A673 (cell line): ENCODE measurements around the gene CD226. TPM values are rescaled to one million over a fixed set of nuclear protein-coding genes. Genes with fewer than 3 reads are reported as not detected.
"Not testable (repeated sequence)": the region's sequence is repeated elsewhere in the genome, so short reads cannot be mapped to it uniquely, and the experiment has no call there.

Experiments used
- BruUV-seq: library from RNA; stranded (reverse); fragments of 400-500 nt; replicated peaks from 2 replicates; lab custom pipeline; 2021; lab: Mats Ljungman, UMichigan
- CTCF ChIA-PET: fragments of 300-600 bp; sonication (Branson Sonifier 250); formaldehyde crosslinking; loops from one replicate; lab custom pipeline; 2022; ENCODE audit warnings: antibody characterized with exemption; lab: Charles Lee
- POLR2A ChIA-PET: fragments of 300-600 bp; sonication (Branson Sonifier 250); formaldehyde crosslinking; loops from one replicate; lab custom pipeline; 2022; ENCODE audit warnings: antibody characterized with exemption; ENCODE audit not compliant: low non-redundant PET; lab: Charles Lee
- DNase-seq: peaks from one replicate; pipeline ENCODE4 v3.0.0-alpha.2; 2015; ENCODE audit warnings: low spot score
- H3K27ac ChIP-seq: fragments of 200-600 bp; sonication (generic); 2 replicates; pipeline ENCODE4 v1.5.1; 2016; ENCODE audit warnings: mixed run types, low read depth, mild to moderate bottlenecking, mixed read lengths, antibody characterized with exemption, low read length; ENCODE audit not compliant: poor library complexity, severe bottlenecking
- H3K27me3 ChIP-seq: fragments of 200-600 bp; sonication (generic); replicated peaks from 2 replicates; pipeline ENCODE4 v1.6.1; 2017; ENCODE audit warnings: mixed run types, low read depth, mild to moderate bottlenecking, mixed read lengths, antibody characterized with exemption, low read length; ENCODE audit not compliant: insufficient read depth, poor library complexity
- H3K36me3 ChIP-seq: fragments of 200-600 bp; sonication (generic); 2 replicates; pipeline ENCODE4 v1.6.1; 2016; ENCODE audit warnings: mixed run types, mild to moderate bottlenecking, mixed read lengths, antibody characterized with exemption, low read length; ENCODE audit not compliant: insufficient read depth, poor library complexity, severe bottlenecking
- H3K4me1 ChIP-seq: fragments of 200-600 bp; sonication (generic); 2 replicates; pipeline ENCODE4 v1.6.1; 2017; ENCODE audit warnings: mixed run types, mild to moderate bottlenecking, mixed read lengths, antibody characterized with exemption, low read length; ENCODE audit not compliant: insufficient read depth, poor library complexity, severe bottlenecking
- H3K4me3 ChIP-seq: fragments of 200-600 bp; sonication (generic); 2 replicates; pipeline ENCODE4 v1.5.1; 2016; ENCODE audit warnings: low read depth, mixed run types, mild to moderate bottlenecking, mixed read lengths, low read length; ENCODE audit not compliant: poor library complexity, severe bottlenecking
- H3K9me3 ChIP-seq: fragments of 200-600 bp; sonication (generic); 2 replicates; pipeline ENCODE4 v1.6.1; 2016; ENCODE audit warnings: mixed run types, low read depth, mild to moderate bottlenecking, mixed read lengths, antibody characterized with exemption, low read length; ENCODE audit not compliant: poor library complexity, severe bottlenecking
- EZH2 ChIP-seq: fragments of 200-600 bp; sonication (generic); IDR thresholded peaks from 2 replicates; pipeline ENCODE4 v1.6.1; 2017; ENCODE audit warnings: borderline replicate concordance, low read depth, mild to moderate bottlenecking, mixed read lengths, antibody characterized with exemption, low read length; ENCODE audit not compliant: poor library complexity, severe bottlenecking
- intact Hi-C: fragments of 100-400 bp; cut with micrococcal nuclease; formaldehyde crosslinking; loops from one replicate; pipeline ENCODE4 v1.10.0; 2022; ENCODE audit not compliant: unreplicated experiment
- total RNA-seq: library from RNA; stranded (reverse); gene quantifications from 2 replicates; pipeline ENCODE4 v1.2.3, GENCODE V29; 2021
- TF ChIP-seq, protein P1 (sequence below): fragments of 300-800, 200-600 bp; sonication (generic); conservative IDR thresholded peaks from 2 replicates; pipeline ENCODE4 v1.5.1; 2017; ENCODE audit warnings: low read depth, mild to moderate bottlenecking, antibody characterized with exemption, low read length, moderate library complexity, mixed read lengths

The CD226 gene
- total RNA-seq, 1 experiment from 2014 or later: 0.71 TPM

DNA sequence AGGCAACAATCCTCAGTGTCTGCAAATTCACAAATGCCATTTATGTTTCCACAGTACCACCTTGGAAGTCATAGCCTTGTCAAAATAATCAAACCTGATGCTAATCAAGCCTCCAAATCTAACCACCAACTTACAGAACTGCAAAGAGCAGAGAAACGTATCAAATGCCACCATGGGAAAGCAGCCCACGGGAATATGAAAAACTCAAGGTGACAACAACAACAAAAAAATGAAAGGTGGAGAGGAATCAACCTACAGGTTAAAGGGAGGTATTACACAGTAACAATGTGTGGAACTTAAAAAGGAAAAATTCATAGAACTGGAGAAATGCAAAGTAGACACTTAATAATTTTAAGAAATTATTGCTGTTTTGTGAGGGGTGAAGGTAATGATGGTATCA, 46.7 kb downstream of the CD226 start:
- Histone ChIP-seq H3K27me3 (no peaks in the 10 kb centered on the region), H3K4me1 (no peaks in the 10 kb centered on the region), H3K9me3 (no peaks in the 10 kb centered on the region), H3K36me3 (no peaks in the 10 kb centered on the region), H3K27ac (no peak overlapping the region), H3K4me3 (no peak overlapping the region)
- no peak for DNase-seq
- intact Hi-C loops: no loop called here
- CTCF ChIA-PET: no interaction called here
- POLR2A ChIA-PET: no interaction called here
- BruUV-seq: no TSS peak
- TF ChIP-seq, protein P1, sequence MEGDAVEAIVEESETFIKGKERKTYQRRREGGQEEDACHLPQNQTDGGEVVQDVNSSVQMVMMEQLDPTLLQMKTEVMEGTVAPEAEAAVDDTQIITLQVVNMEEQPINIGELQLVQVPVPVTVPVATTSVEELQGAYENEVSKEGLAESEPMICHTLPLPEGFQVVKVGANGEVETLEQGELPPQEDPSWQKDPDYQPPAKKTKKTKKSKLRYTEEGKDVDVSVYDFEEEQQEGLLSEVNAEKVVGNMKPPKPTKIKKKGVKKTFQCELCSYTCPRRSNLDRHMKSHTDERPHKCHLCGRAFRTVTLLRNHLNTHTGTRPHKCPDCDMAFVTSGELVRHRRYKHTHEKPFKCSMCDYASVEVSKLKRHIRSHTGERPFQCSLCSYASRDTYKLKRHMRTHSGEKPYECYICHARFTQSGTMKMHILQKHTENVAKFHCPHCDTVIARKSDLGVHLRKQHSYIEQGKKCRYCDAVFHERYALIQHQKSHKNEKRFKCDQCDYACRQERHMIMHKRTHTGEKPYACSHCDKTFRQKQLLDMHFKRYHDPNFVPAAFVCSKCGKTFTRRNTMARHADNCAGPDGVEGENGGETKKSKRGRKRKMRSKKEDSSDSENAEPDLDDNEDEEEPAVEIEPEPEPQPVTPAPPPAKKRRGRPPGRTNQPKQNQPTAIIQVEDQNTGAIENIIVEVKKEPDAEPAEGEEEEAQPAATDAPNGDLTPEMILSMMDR: no peak
- TF ChIP-seq EZH2: no peak

DNA sequence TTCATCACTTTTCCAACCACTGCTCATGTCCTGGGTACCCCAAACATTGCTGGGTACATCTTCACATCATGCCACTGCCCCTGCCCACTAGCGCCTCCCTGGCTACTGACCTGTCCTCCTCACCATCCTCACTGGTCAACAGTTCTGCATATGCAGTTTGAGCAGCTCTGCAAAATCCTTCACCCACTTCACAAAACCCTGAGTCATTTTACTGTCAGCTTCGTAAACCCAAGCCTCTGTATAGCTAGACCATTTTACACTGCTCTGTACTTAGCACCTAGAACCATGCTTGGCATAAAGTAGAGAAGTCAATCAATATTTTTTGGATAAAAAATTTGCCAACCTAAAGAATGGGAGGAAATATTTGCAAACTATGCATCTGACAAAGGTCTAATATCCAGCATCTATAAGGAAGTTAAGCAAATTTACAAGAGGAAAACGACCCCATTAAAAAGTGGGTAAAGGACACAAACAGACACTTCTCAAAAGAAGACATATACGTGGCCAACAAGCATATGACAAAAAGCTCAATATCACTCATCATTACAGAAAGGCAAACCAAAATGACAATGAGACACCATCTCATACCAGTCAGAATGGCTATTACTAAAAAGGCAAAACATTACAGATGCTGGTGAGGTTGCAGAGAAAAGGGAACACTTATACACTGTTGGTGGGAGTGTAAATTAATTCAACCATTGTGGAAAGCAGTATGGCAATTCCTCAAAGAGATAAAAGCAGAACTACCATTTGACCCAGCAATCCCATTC, 48.3 kb downstream of the CD226 start:
- H3K9me3 ChIP-seq, H3K4me1 ChIP-seq, intact Hi-C loops, H3K27me3 ChIP-seq, BruUV-seq, DNase-seq, H3K27ac ChIP-seq, CTCF ChIA-PET, POLR2A ChIA-PET, H3K4me3 ChIP-seq, H3K36me3 ChIP-seq: not testable (repeated sequence)

DNA sequence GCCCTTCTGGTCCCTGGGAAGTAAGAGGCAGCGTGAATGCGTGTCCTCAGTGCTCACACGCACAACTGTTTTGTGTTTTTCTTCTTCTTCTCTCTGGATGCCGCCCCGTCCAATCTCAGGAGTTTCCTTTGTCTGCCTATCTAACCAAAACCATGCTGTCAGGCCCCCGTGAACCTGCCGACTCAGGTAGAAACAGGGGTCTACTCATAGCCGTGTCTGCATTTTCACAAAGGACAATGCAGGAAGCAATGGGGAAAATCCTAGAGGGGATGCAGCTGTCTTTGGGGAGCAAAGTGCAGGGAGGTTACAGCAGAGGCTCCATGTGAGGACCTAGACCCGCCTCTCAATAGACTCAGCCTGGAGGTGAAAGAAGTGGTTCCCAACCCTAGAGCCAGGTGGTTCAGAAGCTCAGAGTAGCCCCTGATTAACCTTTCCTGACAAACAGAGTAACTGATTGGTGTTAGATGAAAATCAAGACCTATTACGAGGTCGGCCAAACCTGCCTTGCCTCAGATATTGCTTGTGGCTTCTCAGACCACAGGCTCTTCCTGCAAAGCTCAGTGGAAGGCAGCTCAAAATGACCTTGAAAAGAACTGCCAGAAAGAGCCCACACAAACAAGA, 49.3 kb downstream of the CD226 start:
- Histone ChIP-seq H3K27ac (no peak overlapping the region), H3K4me1 (no peaks in the 10 kb centered on the region), H3K9me3 (no peaks in the 10 kb centered on the region), H3K27me3 (no peaks in the 10 kb centered on the region), H3K4me3 (no peak overlapping the region), H3K36me3 (no peaks in the 10 kb centered on the region)
- TF ChIP-seq, protein P1: no peak
- no peak for TF ChIP-seq EZH2
- DNase-seq: no peak
- POLR2A ChIA-PET: no interaction called here
- intact Hi-C loops: no loop called here
- no TSS peak for BruUV-seq
- CTCF ChIA-PET: no interaction called here
